Pancreas (tissue), 10 donors: Measurements from ENCODE around the gene BRWD1. TPM values are rescaled to one million over a fixed set of nuclear protein-coding genes. Genes with fewer than 3 reads are reported as not detected.

Experiments used
- ATAC-seq, 4 donors: fragments of 200-7000 bp; cut with Tn5 transposase; one replicate each; pipeline versions ENCODE4 v1.8.0 to v1.9.1; 2020; ENCODE audit warnings: mild to moderate bottlenecking in 4 of 4, moderate library complexity in 4 of 4
- DNase-seq, 6 donors: peaks; one replicate each; pipeline ENCODE4 v3.0.0-alpha.2; 2020
- FAIRE-seq: peaks from 2 replicates; lab custom pipeline; 2012; peaks lifted over from hg19 to GRCh38; lab: Jason Lieb, UNC
- H3K27ac ChIP-seq, 4 donors: fragments of 200-600 bp; sonication (generic); 1 replicate in 3 of 4; 2 replicates in 1 of 4; pipeline versions ENCODE4 v1.5.0 to v1.8.0; 2020
- H3K27me3 ChIP-seq, 4 donors: fragments of 200-600 bp; one replicate each; pipeline ENCODE4 v1.8.0; 2021
- H3K36me3 ChIP-seq, 3 donors: fragments of 200-600 bp; sonication (generic) in 1 of 3; one replicate each; pipeline versions ENCODE4 v1.5.0 to v1.8.0; 2020 to 2021
- H3K4me1 ChIP-seq, 3 donors: fragments of 200-600 bp; one replicate each; pipeline ENCODE4 v1.8.0; 2021
- H3K4me3 ChIP-seq, 4 donors: fragments of 200-600 bp; sonication (generic) in 2 of 4; one replicate each; pipeline versions ENCODE4 v1.5.0 to v1.8.0; 2020 to 2021
- H3K9me3 ChIP-seq, 4 donors: fragments of 200-600 bp; one replicate each; pipeline ENCODE4 v1.8.0; 2021
- CTCF ChIP-seq, 4 donors: fragments of 200-600 bp; sonication (generic) in 3 of 4; IDR thresholded peaks; one replicate each; pipeline versions ENCODE4 v1.5.0 to v1.8.0; 2021; ENCODE audit warnings: antibody characterized with exemption in 4 of 4
- WGBS, 2 donors: extraction: QIAGEN DNeasy Blood & Tissue Kit; methylation state at CpG; one replicate each; pipeline ENCODE4 v1.1.7; 2013; 5-methylcytosine and 5-hydroxymethylcytosine counted together
- intact Hi-C, 3 donors: fragments of 100-400 bp; cut with DNase I; formaldehyde crosslinking; loops; one replicate each; pipeline versions ENCODE4 v1.11.1 to v1.14.2; 2022
- polyA plus RNA-seq, 2 donors: library from polyadenylated mRNA; stranded (reverse); fragments of 200-250 nt; gene quantifications; one replicate each; pipeline ENCODE4 v1.2.3, GENCODE V29; 2013
- total RNA-seq, 6 donors: library from RNA; stranded (reverse); fragmentation: NEBNext Ultra II Directional in 4 of 6; extraction: Animal tissue kit (Norgen Biotek cat#: 25700) in 4 of 6; gene quantifications; one replicate each; pipeline versions ENCODE4 v1.2.1 to v1.2.4, GENCODE V29; 2021 to 2023
- donor health status: healthy with polysubstance abuse.
- donor health status: DM: no; HTN: no; CAD: no; lungs with moderate emphysema.
- donor health status: DM: no; HTN: no; CAD: no.
- donor health status: control.
- donor health status: control.
- donor health status: Bipolar disorder and iron deficiency.
- donor health status: DM: yes; HTN: yes; CAD: no.
- donor health status: DM: no; HTN: no; CAD: no.
- donor health status: DM: no; HTN: no; CAD: no.
- donor health status: DM: yes; HTN: yes; CAD: no.

The BRWD1 gene
- total and polyA plus RNA-seq, 8 donors: 7.4 to 31.7 (median 22.5) TPM

- H3K27ac ChIP-seq: no peak overlapping the region
- intact Hi-C loops: no loop called here
- ATAC-seq: no peak
- no peak for TF ChIP-seq CTCF (IDR thresholded peaks at IDR 0.05)
- DNase-seq: no peak
- no peak overlapping the region for H3K4me3 ChIP-seq
- no peaks in the 10 kb centered on the region for H3K9me3 ChIP-seq
- peaks cover 6 to 57% (median 19%) of the 10 kb centered on the region in 3 donors for H3K36me3 ChIP-seq
- WGBS, 2 donors: 91 to 96% methylated on average over 1 of the region's 1 CpG
- H3K4me1 ChIP-seq: no peaks in the 10 kb centered on the region
- H3K27me3 ChIP-seq: no peaks in the 10 kb centered on the region
- no peak for FAIRE-seq
These were observed 116.6 kb downstream of the BRWD1 start for GRCh38 chr21:39196838-39197237.

- WGBS, 2 donors: 83 to 88% methylated on average over 7 of the region's 7 CpGs
- Histone ChIP-seq H3K4me1 (no peaks in the 10 kb centered on the region), H3K9me3 (no peaks in the 10 kb centered on the region), H3K4me3 (no peak overlapping the region), H3K27ac (no peak overlapping the region), H3K36me3 (peaks cover under 1 to 57% (median 14%) of the 10 kb centered on the region in 3 donors), H3K27me3 (no peaks in the 10 kb centered on the region)
- intact Hi-C loops: no loop called here
- DNase-seq (no peak), FAIRE-seq (no peak), ATAC-seq (no peak)
- no peak for TF ChIP-seq CTCF (IDR thresholded peaks at IDR 0.05)
These were observed 117.1 kb downstream of the BRWD1 start for GRCh38 chr21:39196310-39196709.

GRCh38 chr21:39193380-39193779 lies 120.1 kb downstream of the BRWD1 start:
- Histone ChIP-seq H3K9me3 (no peaks in the 10 kb centered on the region), H3K27ac (no peak overlapping the region), H3K4me3 (no peak overlapping the region), H3K4me1 (no peaks in the 10 kb centered on the region), H3K36me3 (peaks cover 0 to 31% (median 0%) of the 10 kb centered on the region in 3 donors), H3K27me3 (no peaks in the 10 kb centered on the region)
- FAIRE-seq (no peak), DNase-seq (no peak), ATAC-seq (no peak)
- WGBS, 2 donors: 93 to 96% methylated on average over 1 of the region's 1 CpG
- TF ChIP-seq CTCF (IDR thresholded peaks at IDR 0.05): no peak
- intact Hi-C loops: no loop called here

- FAIRE-seq (no peak), ATAC-seq (no peak)
- intact Hi-C loops: no loop called here
These were observed 123.4 kb downstream of the BRWD1 start for GRCh38 chr21:39189857-39190604.

More at GRCh38 chr21:39189857-39190604, 123.4 kb downstream of the BRWD1 start:
- no peak overlapping the region for H3K4me3 ChIP-seq
- no peak for DNase-seq
- H3K9me3 ChIP-seq: no peaks in the 10 kb centered on the region
- H3K27me3 ChIP-seq: no peaks in the 10 kb centered on the region
- no peak overlapping the region for H3K27ac ChIP-seq
- no peak for TF ChIP-seq CTCF (IDR thresholded peaks at IDR 0.05)
- H3K4me1 ChIP-seq: no peaks in the 10 kb centered on the region
- H3K36me3 ChIP-seq: peaks cover 0 to 4% (median 0%) of the 10 kb centered on the region in 3 donors
